Stimulated activated CD8-positive, alpha-beta memory T cell treated with anti-CD3 and anti-CD28 coated beads, Interleukin-7, amount 100 ng/mL, for 48 hours (primary cell): ENCODE results near the gene DDX54.

Experiments used
- DNase-seq, 2 donors: peaks; one replicate each; pipeline ENCODE4 v3.0.0-alpha.2; 2020; ENCODE audit warnings: low read depth in 1 of 2; ENCODE audit errors: extremely low read depth in 1 of 2

DDX54 gene

GRCh38 chr12:113185180-113186032 lies at the start of gene DDX54, which contains the start of gene RITA1:
TSS of gene DDX54 (minus strand) at chr12:113185478. CDS start at chr12:113185451, 27 bp downstream.
TSS of gene RITA1 (plus strand) at chr12:113185721. CDS start at chr12:113186747, 1,026 bp downstream.
- peak; percentile 63 to 71 for DNase-seq

- no peak for DNase-seq
Observed at GRCh38 chr12:113234483-113234882, 49.2 kb upstream of the DDX54 start.

GRCh38 chr12:113233967-113234366 lies 48.7 kb upstream of the DDX54 start:
- DNase-seq, result no peak

GRCh38 chr12:113232840-113233585 lies 47.7 kb upstream of the DDX54 start:
- peak; percentile 34 to 59 for DNase-seq

GRCh38 chr12:113232089-113232839 lies 47.0 kb upstream of the DDX54 start:
- DNase-seq, result no peak

GRCh38 chr12:113231235-113232088 lies 46.2 kb upstream of the DDX54 start:
- no peak for DNase-seq

- DNase-seq, result no peak
Observed at GRCh38 chr12:113230315-113231234, 45.3 kb upstream of the DDX54 start.

- no peak for DNase-seq
Observed at GRCh38 chr12:113228394-113229028, 43.2 kb upstream of the DDX54 start.

- no peak for DNase-seq
Observed at GRCh38 chr12:113227686-113228391, 42.6 kb upstream of the DDX54 start.

- no peak for DNase-seq
Observed at GRCh38 chr12:113226696-113227568, 41.7 kb upstream of the DDX54 start.

- no peak for DNase-seq
Observed at GRCh38 chr12:113224955-113225354, 39.7 kb upstream of the DDX54 start.

- no peak for DNase-seq
Observed at GRCh38 chr12:113222730-113223531, 37.7 kb upstream of the DDX54 start.

- no peak for DNase-seq
Observed at GRCh38 chr12:113221997-113222729, 36.9 kb upstream of the DDX54 start.

- DNase-seq, result peak; percentile 96 to 99
Observed at GRCh38 chr12:113221181-113221996, 36.1 kb upstream of the DDX54 start, which contains the start of gene TPCN1. TSS of gene TPCN1 (plus strand) at chr12:113221464. CDS start at chr12:113226853, 5,389 bp downstream.
